KG1 (cell line): ENCODE measurements around the gene CSN1S1.
"Not testable (repeated sequence)": the region's sequence is repeated elsewhere in the genome, so short reads cannot be mapped to it uniquely, and the experiment has no call there.

Source experiments
- DNase-seq: peaks from one replicate; lab custom pipeline; 2025; lab: John Stamatoyannopoulos, UW

CSN1S1 gene

GRCh38 chr4:69930768-69931167, at the start of gene CSN1S1:
Gene CSN1S1 (plus strand): TSS chr4:69931068. CDS start chr4:69932556, 1,488 bp downstream.
- no peak for DNase-seq

- no peak for DNase-seq
These were observed 49.6 kb upstream of the CSN1S1 start for GRCh38 chr4:69881173-69881773.

GRCh38 chr4:69882150-69882549, 48.7 kb upstream of the CSN1S1 start:
- DNase-seq, result no peak

- no peak for DNase-seq
These were observed 42.5 kb upstream of the CSN1S1 start for GRCh38 chr4:69888336-69888735.

GRCh38 chr4:69894186-69894585, 36.7 kb upstream of the CSN1S1 start:
- DNase-seq, result no peak

GRCh38 chr4:69894721-69895120, 36.1 kb upstream of the CSN1S1 start:
- DNase-seq, result no peak

- DNase-seq, result no peak
These were observed 34.2 kb upstream of the CSN1S1 start for GRCh38 chr4:69896530-69897116.

- no peak for DNase-seq
These were observed 23.7 kb upstream of the CSN1S1 start for GRCh38 chr4:69907151-69907550.

- DNase-seq, result no peak
These were observed 21.7 kb upstream of the CSN1S1 start for GRCh38 chr4:69909195-69909594.

- no peak for DNase-seq
These were observed 20.7 kb upstream of the CSN1S1 start for GRCh38 chr4:69910016-69910782.

- no peak for DNase-seq
These were observed 10.0 kb upstream of the CSN1S1 start for GRCh38 chr4:69920874-69921273.

- DNase-seq, result not testable (repeated sequence)
These were observed 7.0 kb upstream of the CSN1S1 start for GRCh38 chr4:69923782-69924410.

- no peak for DNase-seq
These were observed 3.3 kb downstream of the CSN1S1 start for GRCh38 chr4:69934150-69934549.

GRCh38 chr4:69936566-69936965, 5.7 kb downstream of the CSN1S1 start:
- no peak for DNase-seq

GRCh38 chr4:69951602-69952001, 20.7 kb downstream of the CSN1S1 start:
- DNase-seq, result no peak

GRCh38 chr4:69957209-69957608, 26.3 kb downstream of the CSN1S1 start:
- DNase-seq, result no peak

GRCh38 chr4:69965628-69966027, 34.8 kb downstream of the CSN1S1 start, which contains the start of gene CSN2:
Gene CSN2 (minus strand): TSS chr4:69965728. CDS start chr4:69960995, 4,733 bp downstream.
- no peak for DNase-seq

- no peak for DNase-seq
These were observed 39.2 kb downstream of the CSN1S1 start for GRCh38 chr4:69970071-69970470.

GRCh38 chr4:69974631-69975030, 43.8 kb downstream of the CSN1S1 start:
- no peak for DNase-seq

GRCh38 chr4:69977582-69977981, 46.7 kb downstream of the CSN1S1 start:
- DNase-seq, result no peak

- DNase-seq, result no peak
These were observed 53.2 kb downstream of the CSN1S1 start for GRCh38 chr4:69984030-69984443.

- DNase-seq, result no peak
These were observed 55.8 kb downstream of the CSN1S1 start for GRCh38 chr4:69986663-69987062.

- no peak for DNase-seq
These were observed 60.1 kb downstream of the CSN1S1 start for GRCh38 chr4:69991016-69991415.
